Measurements from ENCODE around the gene REEP6. TPM values are rescaled to one million over a fixed set of nuclear protein-coding genes. Genes with fewer than 3 reads are reported as not detected.
A peak's percentile ranks its signal among the peaks of the same experiment; 100 is the strongest.
"Not testable (repeated sequence)": the region's sequence is repeated elsewhere in the genome, so short reads cannot be mapped to it uniquely, and the experiment has no call there.

Gene REEP6
- total and polyA plus RNA-seq, 12 donors: 16.5 to 205 (median 115) TPM

GRCh38 chr19:1474011-1474764 is 16.8 kb upstream of the REEP6 start:
- TF ChIP-seq CTCF (IDR thresholded peaks at IDR 0.05) (no peak), POLR2A (IDR thresholded peaks at IDR 0.05) (no peak)
- DNase-seq: peak in 4 of 7 donors; percentile 54 to 66 (median 64)
- Histone ChIP-seq H3K27me3 (peaks cover 46% of the 10 kb centered on the region), H3K4me1 (replicated peaks in 1 of 2) (peaks cover 23 to 47% of the 10 kb centered on the region in 2 donors), H3K36me3 (replicated peaks in 1 of 2) (no peaks in the 10 kb centered on the region), H3K9me3 (replicated peaks in 1 of 3) (no peaks in the 10 kb centered on the region), H3K27ac (no peak overlapping the region), H3K4me3 (no peak overlapping the region)
- 66 to 89% (median 73%) methylated on average over 10 to 31 of the region's 31 CpGs for WGBS, 4 donors
- intact Hi-C loops (cut with DNase I): no loop called here

- TF ChIP-seq POLR2A (IDR thresholded peaks at IDR 0.05) (no peak), CTCF (IDR thresholded peaks at IDR 0.05) (no peak)
- intact Hi-C loops (cut with DNase I): no loop called here
Observed at GRCh38 chr19:1474765-1475351, 16.1 kb upstream of the REEP6 start.

GRCh38 chr19:1475751-1476437 is 15.1 kb upstream of the REEP6 start:
- no peak for DNase-seq
- intact Hi-C loops (cut with DNase I): no loop called here
- no peak for TF ChIP-seq CTCF (IDR thresholded peaks at IDR 0.05)
- TF ChIP-seq POLR2A (IDR thresholded peaks at IDR 0.05): no peak
- H3K4me3 ChIP-seq: no peak overlapping the region
- 90 to 95% (median 93%) methylated on average over 9 to 31 of the region's 31 CpGs for WGBS, 4 donors
- H3K27me3 ChIP-seq: peaks cover 32% of the 10 kb centered on the region
- H3K4me1 ChIP-seq (replicated peaks in 1 of 2): peaks cover 14 to 38% of the 10 kb centered on the region in 2 donors
- H3K9me3 ChIP-seq (replicated peaks in 1 of 3): no peaks in the 10 kb centered on the region
- no peak overlapping the region for H3K27ac ChIP-seq
- no peaks in the 10 kb centered on the region for H3K36me3 ChIP-seq (replicated peaks in 1 of 2)

More at GRCh38 chr19:1474765-1475351, 16.1 kb upstream of the REEP6 start:
- H3K27ac ChIP-seq: no peak overlapping the region
- H3K27me3 ChIP-seq: peaks cover 42% of the 10 kb centered on the region
- no peaks in the 10 kb centered on the region for H3K36me3 ChIP-seq (replicated peaks in 1 of 2)
- peaks cover 23 to 49% of the 10 kb centered on the region in 2 donors for H3K4me1 ChIP-seq (replicated peaks in 1 of 2)
- H3K4me3 ChIP-seq: no peak overlapping the region
- WGBS, 4 donors: 86 to 93% (median 89%) methylated on average over 7 to 26 of the region's 26 CpGs
- DNase-seq: no peak
- H3K9me3 ChIP-seq (replicated peaks in 1 of 3): no peaks in the 10 kb centered on the region

GRCh38 chr19:1477056-1477455 is 13.9 kb upstream of the REEP6 start:
- H3K4me3 ChIP-seq; H3K9me3 ChIP-seq (replicated peaks in 1 of 3); DNase-seq; intact Hi-C loops (cut with DNase I); H3K36me3 ChIP-seq (replicated peaks in 1 of 2); H3K27ac ChIP-seq: not testable (repeated sequence)
- 88 to 92% (median 89%) methylated on average over 9 of the region's 9 CpGs for WGBS, 4 donors
- Histone ChIP-seq H3K27me3 (peaks cover 20% of the 10 kb centered on the region), H3K4me1 (replicated peaks in 1 of 2) (peaks cover 13 to 27% of the 10 kb centered on the region in 2 donors)

All from adrenal gland (tissue), 12 donors.